ENCODE data around the gene MTX3. TPM values are rescaled to one million over a fixed set of nuclear protein-coding genes. Genes with fewer than 3 reads are reported as not detected.

MTX3 gene
- total and polyA plus RNA-seq, 2 donors (not counting 3 experiments of a cell fraction or from before 2014, with no cell fraction given) = 2.9 to 8.3 TPM

GRCh38 chr5:79962575-79963222 lies 28.4 kb downstream of the MTX3 start:
- H3K9me3 ChIP-seq (replicated peaks; ENCODE audit: control insufficient read depth, insufficient read depth, low read length) = no peaks in the 10 kb centered on the region
- ChIA-PET CTCF (no interaction called here), POLR2A (no interaction called here)
- DNase-seq (ENCODE audit: low read depth, low spot score) (no peak), FAIRE-seq (no peak)
- H3K27me3 ChIP-seq (ENCODE audit: control insufficient read depth in 2 of 2, insufficient read depth in 2 of 2, low read length in 2 of 2) = peaks cover 0 to 2% of the 10 kb centered on the region in 2 experiments
- H3K79me2 ChIP-seq (ENCODE audit: control insufficient read depth, insufficient read depth, low read length) = no peaks in the 10 kb centered on the region
- no peaks in the 10 kb centered on the region for H3K36me3 ChIP-seq (ENCODE audit: control insufficient read depth in 2 of 2, extremely low read depth in 1 of 2, insufficient read depth in 2 of 2, low read length in 2 of 2)
- H3K9ac ChIP-seq (replicated peaks; ENCODE audit: extremely low read depth, insufficient read depth, low read length) = no peak overlapping the region
- H3K27ac ChIP-seq (ENCODE audit: insufficient read depth, low read depth, low read length) = no peak overlapping the region
- H2AFZ ChIP-seq (ENCODE audit: low read depth, low read length) = no peak overlapping the region
- no peaks in the 10 kb centered on the region for H3K4me1 ChIP-seq (ENCODE audit: control insufficient read depth, extremely low read depth, insufficient read depth, low read length)
- no peak overlapping the region for H3K4me3 ChIP-seq (replicated peaks in 1 of 3; ENCODE audit: insufficient read depth in 1 of 3, low read depth in 1 of 3, low read length in 3 of 3)
- H3K9me1 ChIP-seq (replicated peaks; ENCODE audit: control insufficient read depth, extremely low read depth, insufficient read depth, low read length) = no peaks in the 10 kb centered on the region
- no TSS peak for BruUV-seq (replicated peaks)
- intact Hi-C loops (cut with micrococcal nuclease) (no loop called here), dilution Hi-C loops (cut with MboI; ENCODE audit: extremely low pct_ligation_motif_present, low sequenced_read_pairs) (no loop called here)
- H4K20me1 ChIP-seq (replicated peaks; ENCODE audit: control insufficient read depth, extremely low read depth, insufficient read depth, low read length) = no peaks in the 10 kb centered on the region
- no peak for TF ChIP-seq EZH2 (IDR thresholded peaks at IDR 0.05; ENCODE audit: borderline replicate concordance, low read depth, low read length, severe bottlenecking)
- no peak for TF ChIP-seq MAX (IDR thresholded peaks at IDR 0.05; ENCODE audit: insufficient read depth, insufficient read length)
- no peak for TF ChIP-seq POLR2A (IDR thresholded peaks at IDR 0.05; ENCODE audit: low read depth, low read length)
- TF ChIP-seq POLR2AphosphoS5 (IDR thresholded peaks at IDR 0.05; ENCODE audit: insufficient read depth, low read depth, low read length) = no peak
- no peak for TF ChIP-seq GATA2 (IDR thresholded peaks at IDR 0.05; ENCODE audit: insufficient read depth, insufficient read length, low read depth, low read length)
- TF ChIP-seq MYC (IDR thresholded peaks at IDR 0.05; ENCODE audit: low read depth, low read length) = no peak
- no peak for TF ChIP-seq FOS (IDR thresholded peaks at IDR 0.05; ENCODE audit: borderline replicate concordance, insufficient read depth, low read length)
- no peak for TF ChIP-seq CTCF (IDR thresholded peaks at IDR 0.05; ENCODE audit: extremely low read depth in 1 of 2, insufficient read depth in 1 of 2, low read depth in 1 of 2, low read length in 2 of 2)
- TF ChIP-seq JUN (IDR thresholded peaks at IDR 0.05; ENCODE audit: borderline replicate concordance, insufficient read depth, insufficient read length, low read depth) = no peak
- no peak overlapping the region for H3K4me2 ChIP-seq (ENCODE audit: insufficient read depth, low read length)
